Endothelial cell of umbilical vein (primary cell): Measurements from ENCODE around the gene CD109. TPM values are rescaled to one million over a fixed set of nuclear protein-coding genes. Genes with fewer than 3 reads are reported as not detected.

Source experiments
- BruUV-seq: library from RNA; stranded (reverse); fragments of 400-500 nt; replicated peaks from 2 replicates; lab custom pipeline; 2021; lab: Mats Ljungman, UMichigan
- CTCF ChIA-PET: fragments of 300-600, 350-600 bp; sonication (Branson Sonifier 250); formaldehyde crosslinking; loops from one replicate; lab custom pipeline; 2021; ENCODE audit warnings: antibody characterized with exemption, inconsistent platforms; lab: Charles Lee
- POLR2A ChIA-PET: fragments of 300-600, 350-600 bp; sonication (Branson Sonifier 250); formaldehyde crosslinking; loops from one replicate; lab custom pipeline; 2021; ENCODE audit warnings: antibody characterized with exemption, inconsistent platforms; lab: Charles Lee
- DNase-seq: peaks from one replicate; pipeline ENCODE4 v3.0.0-alpha.2; 2011; ENCODE audit warnings: low read depth, low spot score
- FAIRE-seq: peaks from 2 replicates; lab custom pipeline; 2011; peaks lifted over from hg19 to GRCh38; lab: Jason Lieb, UNC
- H2AFZ ChIP-seq: 2 replicates; pipeline ENCODE4 v1.6.0; 2012; ENCODE audit warnings: low read depth, low read length, control low read depth, inconsistent platforms
- H3K27ac ChIP-seq: 2 replicates; pipeline ENCODE4 v1.5.1; 2011; ENCODE audit warnings: low read depth, mild to moderate bottlenecking, control low read depth, low read length, moderate library complexity; ENCODE audit not compliant: insufficient read depth
- H3K27me3 ChIP-seq, 2 experiments: 2 replicates each; pipeline versions ENCODE4 v1.6.0 to v1.6.1; 2011; ENCODE audit warnings: low read length in 2 of 2, mixed read lengths in 1 of 2; ENCODE audit not compliant: control insufficient read depth in 2 of 2, insufficient read depth in 2 of 2
- H3K36me3 ChIP-seq, 2 experiments: 2 replicates in 1 of 2; 3 replicates in 1 of 2; pipeline ENCODE4 v1.5.1; 2011; ENCODE audit warnings: low read length in 2 of 2, mild to moderate bottlenecking in 1 of 2, moderate library complexity in 1 of 2; ENCODE audit not compliant: control insufficient read depth in 2 of 2, insufficient read depth in 2 of 2; ENCODE audit errors: extremely low read depth in 1 of 2
- H3K4me1 ChIP-seq: 3 replicates; pipeline ENCODE4 v1.5.1; 2011; ENCODE audit warnings: mild to moderate bottlenecking, low read length; ENCODE audit not compliant: control insufficient read depth, insufficient read depth; ENCODE audit errors: extremely low read depth
- H3K4me2 ChIP-seq: 2 replicates; pipeline ENCODE4 v1.6.1; 2011; ENCODE audit warnings: low read length, control low read depth, mixed read lengths; ENCODE audit not compliant: insufficient read depth
- H3K4me3 ChIP-seq, 3 experiments: fragments of 200-600 bp in 1 of 3; sonication (generic), shearing (Covaris generic) in 1 of 3; replicated peaks in 1 of 3; 2 replicates each; pipeline ENCODE4 v1.5.1; 2011 to 2016; ENCODE audit warnings: control low read depth in 3 of 3, low read length in 3 of 3, mild to moderate bottlenecking in 2 of 3, inconsistent platforms in 1 of 3, low read depth in 1 of 3, moderate library complexity in 1 of 3; ENCODE audit not compliant: insufficient read depth in 1 of 3
- H3K79me2 ChIP-seq: 2 replicates; pipeline ENCODE4 v1.6.0; 2012; ENCODE audit warnings: low read length, inconsistent platforms; ENCODE audit not compliant: control insufficient read depth, insufficient read depth
- H3K9ac ChIP-seq: replicated peaks from 2 replicates; pipeline ENCODE3; 2011; ENCODE audit warnings: low read length, control low read depth; ENCODE audit not compliant: insufficient read depth; ENCODE audit errors: extremely low read depth
- H3K9me1 ChIP-seq: replicated peaks from 3 replicates; pipeline ENCODE4 v1.6.0; 2011; ENCODE audit warnings: mild to moderate bottlenecking, low read length; ENCODE audit not compliant: control insufficient read depth, insufficient read depth; ENCODE audit errors: extremely low read depth
- H3K9me3 ChIP-seq: replicated peaks from 2 replicates; pipeline ENCODE4 v1.5.1; 2012; ENCODE audit warnings: low read length, inconsistent platforms; ENCODE audit not compliant: control insufficient read depth, insufficient read depth
- H4K20me1 ChIP-seq: replicated peaks from 2 replicates; pipeline ENCODE3; 2011; ENCODE audit warnings: mild to moderate bottlenecking, low read length; ENCODE audit not compliant: control insufficient read depth, insufficient read depth; ENCODE audit errors: extremely low read depth
- EZH2 ChIP-seq: IDR thresholded peaks from 2 replicates; pipeline ENCODE4 v1.6.1; 2012; ENCODE audit warnings: borderline replicate concordance, low read depth, mild to moderate bottlenecking, moderate library complexity, low read length, inconsistent platforms; ENCODE audit not compliant: severe bottlenecking
- FOS ChIP-seq: IDR thresholded peaks from 2 replicates; pipeline ENCODE4 v1.6.1; 2011; ENCODE audit warnings: mild to moderate bottlenecking, low read length, moderate library complexity, borderline replicate concordance; ENCODE audit not compliant: insufficient read depth
- GATA2 ChIP-seq: IDR thresholded peaks from 2 replicates; pipeline ENCODE4 v1.7.0; 2011; ENCODE audit warnings: low read depth, mild to moderate bottlenecking, moderate library complexity, mixed read lengths, low read length; ENCODE audit not compliant: insufficient read length, insufficient read depth
- JUN ChIP-seq: IDR thresholded peaks from 2 replicates; pipeline ENCODE4 v1.6.1; 2011; ENCODE audit warnings: borderline replicate concordance, low read depth; ENCODE audit not compliant: insufficient read length, insufficient read depth
- MYC ChIP-seq: IDR thresholded peaks from one replicate; pipeline ENCODE4 v1.6.1; 2011; ENCODE audit warnings: mild to moderate bottlenecking, low read depth, low read length
- POLR2A ChIP-seq: IDR thresholded peaks from 2 replicates; pipeline ENCODE4 v1.6.1; 2012; ENCODE audit warnings: low read depth, mild to moderate bottlenecking, control low read depth, low read length
- POLR2AphosphoS5 ChIP-seq: IDR thresholded peaks from 2 replicates; pipeline ENCODE4 v1.6.1; 2012; ENCODE audit warnings: low read depth, mild to moderate bottlenecking, control low read depth, low read length, moderate library complexity; ENCODE audit not compliant: insufficient read depth
- dilution Hi-C: fragments of 300-500 bp; cut with MboI; formaldehyde crosslinking; loops from one replicate; pipeline ENCODE4 v1.15.0; 2019; ENCODE audit warnings: low sequenced_read_pairs; ENCODE audit not compliant: extremely low pct_ligation_motif_present
- intact Hi-C: fragments of 100-400 bp; cut with micrococcal nuclease; formaldehyde crosslinking; loops from one replicate; pipeline ENCODE4 v1.10.0; 2022
- polyA plus RNA-seq, 4 experiments: library from polyadenylated mRNA; depleted of rRNA in 3 of 4; stranded (reverse) in 3 of 4; unstranded in 1 of 4; fragments of >200 nt; gene quantifications; 2 replicates each; pipeline versions ENCODE4 v1.2.1 to v1.2.3, GENCODE V29; 2011 to 2012; ENCODE audit warnings: missing spikeins in 1 of 4
- total RNA-seq: library from RNA; stranded (reverse); gene quantifications from 2 replicates; pipeline ENCODE4 v1.2.3, GENCODE V29; 2021
- TF ChIP-seq, protein P1 (sequence below): IDR thresholded peaks from 2 replicates; pipeline ENCODE4 v1.6.1; 2011; ENCODE audit not compliant: insufficient read depth, insufficient read length
- TF ChIP-seq, protein P2 (sequence below), 2 donors: IDR thresholded peaks; 1 replicate in 1 of 2; 2 replicates in 1 of 2; pipeline ENCODE4 v1.5.1; 2011; ENCODE audit warnings: low read length in 2 of 2, mild to moderate bottlenecking in 2 of 2, moderate library complexity in 2 of 2, control low read depth in 1 of 2, inconsistent platforms in 1 of 2, low read depth in 1 of 2; ENCODE audit not compliant: insufficient read depth in 1 of 2; ENCODE audit errors: extremely low read depth in 1 of 2

The CD109 gene
- total and polyA plus RNA-seq, 2 donors (not counting 3 experiments of a cell fraction or from before 2014, with no cell fraction given) = 33.9 to 107 TPM

DNA sequence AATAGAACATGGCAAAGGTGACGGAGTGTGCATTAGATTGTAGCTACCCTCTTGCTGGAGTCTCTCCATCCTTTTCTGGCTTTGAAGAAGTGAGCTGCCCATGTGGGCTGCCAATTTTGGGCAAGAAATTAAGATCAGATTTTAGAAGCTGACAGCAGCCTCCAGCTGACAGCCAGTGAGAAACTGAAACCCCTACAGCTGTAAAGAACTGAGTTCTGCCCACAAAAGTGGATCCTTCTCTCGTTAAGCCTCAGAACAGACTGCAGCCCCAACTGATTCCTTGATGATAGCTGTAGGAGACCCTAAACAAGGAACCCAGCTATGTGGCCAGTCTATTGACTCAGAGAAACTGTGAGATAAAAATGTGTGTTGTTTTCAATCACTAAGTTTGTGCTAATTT lies 134.1 kb downstream of the CD109 start:
- Histone ChIP-seq H2AFZ (no peak overlapping the region), H3K79me2 (no peaks in the 10 kb centered on the region), H3K27me3 (no peaks in the 10 kb centered on the region), H3K4me1 (no peaks in the 10 kb centered on the region), H3K9ac (no peak overlapping the region), H3K9me3 (no peaks in the 10 kb centered on the region), H3K27ac (no peak overlapping the region), H3K36me3 (peaks cover 0 to 1% of the 10 kb centered on the region in 2 experiments), H3K9me1 (no peaks in the 10 kb centered on the region), H3K4me3 (no peak overlapping the region), H4K20me1 (no peaks in the 10 kb centered on the region), H3K4me2 (no peak overlapping the region)
- FAIRE-seq (no peak), DNase-seq (no peak)
- intact Hi-C loops = no loop called here
- dilution Hi-C loops = no loop called here
- no TSS peak for BruUV-seq
- ChIA-PET POLR2A (no interaction called here), CTCF (interaction anchor here (0.7 to 1.4 kb wide), 5 partner anchors 24 to 1380 kb away, joined by 3 read pairs; no protein-coding TSS in a partner anchor)
- TF ChIP-seq POLR2AphosphoS5 (no peak), FOS (no peak), EZH2 (no peak), POLR2A (no peak), MYC (no peak), JUN (no peak), GATA2 (no peak)
- TF ChIP-seq, protein P1, sequence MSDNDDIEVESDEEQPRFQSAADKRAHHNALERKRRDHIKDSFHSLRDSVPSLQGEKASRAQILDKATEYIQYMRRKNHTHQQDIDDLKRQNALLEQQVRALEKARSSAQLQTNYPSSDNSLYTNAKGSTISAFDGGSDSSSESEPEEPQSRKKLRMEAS = no peak
- TF ChIP-seq, protein P2, sequence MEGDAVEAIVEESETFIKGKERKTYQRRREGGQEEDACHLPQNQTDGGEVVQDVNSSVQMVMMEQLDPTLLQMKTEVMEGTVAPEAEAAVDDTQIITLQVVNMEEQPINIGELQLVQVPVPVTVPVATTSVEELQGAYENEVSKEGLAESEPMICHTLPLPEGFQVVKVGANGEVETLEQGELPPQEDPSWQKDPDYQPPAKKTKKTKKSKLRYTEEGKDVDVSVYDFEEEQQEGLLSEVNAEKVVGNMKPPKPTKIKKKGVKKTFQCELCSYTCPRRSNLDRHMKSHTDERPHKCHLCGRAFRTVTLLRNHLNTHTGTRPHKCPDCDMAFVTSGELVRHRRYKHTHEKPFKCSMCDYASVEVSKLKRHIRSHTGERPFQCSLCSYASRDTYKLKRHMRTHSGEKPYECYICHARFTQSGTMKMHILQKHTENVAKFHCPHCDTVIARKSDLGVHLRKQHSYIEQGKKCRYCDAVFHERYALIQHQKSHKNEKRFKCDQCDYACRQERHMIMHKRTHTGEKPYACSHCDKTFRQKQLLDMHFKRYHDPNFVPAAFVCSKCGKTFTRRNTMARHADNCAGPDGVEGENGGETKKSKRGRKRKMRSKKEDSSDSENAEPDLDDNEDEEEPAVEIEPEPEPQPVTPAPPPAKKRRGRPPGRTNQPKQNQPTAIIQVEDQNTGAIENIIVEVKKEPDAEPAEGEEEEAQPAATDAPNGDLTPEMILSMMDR (IDR thresholded peaks at IDR 0.05; ENCODE audit: extremely low read depth in 1 of 2, insufficient read depth in 1 of 2, low read depth in 1 of 2, low read length in 2 of 2) = no peak
